ENCODE results near the gene SOST.

DNA sequence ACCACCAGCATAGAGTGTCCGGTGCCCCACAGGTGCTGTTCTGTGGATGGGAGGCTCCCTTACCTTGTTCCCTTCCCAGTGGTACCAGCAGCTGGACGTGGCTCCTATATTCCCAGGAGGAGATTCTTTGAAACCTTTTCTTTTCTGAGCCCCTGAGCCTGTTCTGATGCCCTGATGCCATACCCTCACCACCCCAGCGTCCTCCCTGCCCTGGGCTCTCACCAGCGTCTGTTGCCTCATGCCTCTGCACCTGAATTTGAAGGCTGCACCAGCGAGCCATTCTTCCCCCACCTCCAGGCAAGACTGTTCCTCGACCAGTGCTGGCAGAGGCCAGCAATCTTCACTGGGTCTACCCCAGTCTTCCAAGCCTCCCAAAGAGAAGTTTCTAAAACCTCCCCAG, 505 bp downstream of the SOST start:
- TF ChIP-seq, protein P1, sequence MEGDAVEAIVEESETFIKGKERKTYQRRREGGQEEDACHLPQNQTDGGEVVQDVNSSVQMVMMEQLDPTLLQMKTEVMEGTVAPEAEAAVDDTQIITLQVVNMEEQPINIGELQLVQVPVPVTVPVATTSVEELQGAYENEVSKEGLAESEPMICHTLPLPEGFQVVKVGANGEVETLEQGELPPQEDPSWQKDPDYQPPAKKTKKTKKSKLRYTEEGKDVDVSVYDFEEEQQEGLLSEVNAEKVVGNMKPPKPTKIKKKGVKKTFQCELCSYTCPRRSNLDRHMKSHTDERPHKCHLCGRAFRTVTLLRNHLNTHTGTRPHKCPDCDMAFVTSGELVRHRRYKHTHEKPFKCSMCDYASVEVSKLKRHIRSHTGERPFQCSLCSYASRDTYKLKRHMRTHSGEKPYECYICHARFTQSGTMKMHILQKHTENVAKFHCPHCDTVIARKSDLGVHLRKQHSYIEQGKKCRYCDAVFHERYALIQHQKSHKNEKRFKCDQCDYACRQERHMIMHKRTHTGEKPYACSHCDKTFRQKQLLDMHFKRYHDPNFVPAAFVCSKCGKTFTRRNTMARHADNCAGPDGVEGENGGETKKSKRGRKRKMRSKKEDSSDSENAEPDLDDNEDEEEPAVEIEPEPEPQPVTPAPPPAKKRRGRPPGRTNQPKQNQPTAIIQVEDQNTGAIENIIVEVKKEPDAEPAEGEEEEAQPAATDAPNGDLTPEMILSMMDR (IDR thresholded peaks at IDR 0.05; ENCODE audit: low read depth, low read length) = no peak
- no peak for TF ChIP-seq EZH2phosphoT487 (IDR thresholded peaks at IDR 0.05; ENCODE audit: low read depth)

All from OCI-LY3 (cell line).